Left cardiac atrium (tissue), 4 donors: Measurements from ENCODE around the gene SLC25A26. TPM values are rescaled to one million over a fixed set of nuclear protein-coding genes. Genes with fewer than 3 reads are reported as not detected.
"Not testable (repeated sequence)": the region's sequence is repeated elsewhere in the genome, so short reads cannot be mapped to it uniquely, and the experiment has no call there.

Experiments
- ATAC-seq, 2 donors: fragments of 200-7000 bp; cut with Tn5 transposase; one replicate each; pipeline ENCODE4 v1.9.1; 2020; ENCODE audit warnings: mild to moderate bottlenecking in 2 of 2, moderate library complexity in 2 of 2
- DNase-seq: peaks from one replicate; pipeline ENCODE4 v3.0.0-alpha.2; 2020
- intact Hi-C, 2 donors: fragments of 100-400 bp; cut with DNase I; formaldehyde crosslinking; loops; one replicate each; pipeline versions ENCODE4 v1.14.1 to v1.15.1; 2022 to 2023
- total RNA-seq, 2 donors: library from RNA; stranded (reverse); fragmentation: NEBNext Ultra II Directional; extraction: Animal tissue kit (Norgen Biotek cat#: 25700); gene quantifications; one replicate each; pipeline ENCODE4 v1.2.1, GENCODE V29; 2021
- donor health status: DM: no; HTN: yes; CAD: no.
- donor health status: DM: no; HTN: yes; CAD: no; lungs with severe emphysema.
- donor health status: DM: yes; HTN: yes; CAD: no.
- donor health status: Dilated cardiomyopathy.

The SLC25A26 gene
- total RNA-seq, 2 donors from 2014 or later: 27.1 to 32.0 TPM

GRCh38 chr3:66299891-66300290 lies 79.1 kb downstream of the SLC25A26 start:
- ATAC-seq (no peak), DNase-seq (no peak)
- intact Hi-C loops: no loop called here

- intact Hi-C loops: no loop called here
- ATAC-seq (peak; percentile 48 to 73), DNase-seq (no peak)
Observed at GRCh38 chr3:66302288-66302687, 81.5 kb downstream of the SLC25A26 start.

GRCh38 chr3:66303491-66303901 lies 82.7 kb downstream of the SLC25A26 start:
- ATAC-seq (peak in 1 of 2 donors; percentile 65), DNase-seq (no peak)
- intact Hi-C loops: no loop called here

- intact Hi-C loops: no loop called here
- no peak for ATAC-seq
- DNase-seq: no peak
Observed at GRCh38 chr3:66304293-66304692, 83.5 kb downstream of the SLC25A26 start.

GRCh38 chr3:66306086-66306485 lies 85.3 kb downstream of the SLC25A26 start:
- ATAC-seq, intact Hi-C loops, DNase-seq: not testable (repeated sequence)

- intact Hi-C loops, ATAC-seq, DNase-seq: not testable (repeated sequence)
Observed at GRCh38 chr3:66306991-66307390, 86.2 kb downstream of the SLC25A26 start.

GRCh38 chr3:66312039-66312438 lies 91.2 kb downstream of the SLC25A26 start:
- ATAC-seq: no peak
- intact Hi-C loops: no loop called here
- no peak for DNase-seq

- no peak for ATAC-seq
- intact Hi-C loops: no loop called here
- DNase-seq: no peak
Observed at GRCh38 chr3:66314455-66314854, 93.7 kb downstream of the SLC25A26 start.

- intact Hi-C loops: no loop called here
- DNase-seq (no peak), ATAC-seq (peak in 1 of 2 donors; percentile 27)
Observed at GRCh38 chr3:66317750-66318376, 97.1 kb downstream of the SLC25A26 start.

GRCh38 chr3:66320390-66320789 lies 99.6 kb downstream of the SLC25A26 start:
- intact Hi-C loops: no loop called here
- ATAC-seq (no peak), DNase-seq (no peak)

- ATAC-seq (no peak), DNase-seq (no peak)
- intact Hi-C loops: no loop called here
Observed at GRCh38 chr3:66322436-66322835, 101.6 kb downstream of the SLC25A26 start.

GRCh38 chr3:66326340-66326739 lies 105.5 kb downstream of the SLC25A26 start:
- intact Hi-C loops: no loop called here
- DNase-seq: no peak
- ATAC-seq: peak; percentile 64 to 86

- ATAC-seq (no peak), DNase-seq (no peak)
- intact Hi-C loops: no loop called here
Observed at GRCh38 chr3:66335671-66336070, 114.9 kb downstream of the SLC25A26 start.

GRCh38 chr3:66336333-66336766 lies 115.5 kb downstream of the SLC25A26 start:
- intact Hi-C loops: no loop called here
- DNase-seq: no peak
- ATAC-seq: peak; percentile 12 to 15

GRCh38 chr3:66338927-66339326 lies 118.1 kb downstream of the SLC25A26 start:
- intact Hi-C loops: no loop called here
- no peak for ATAC-seq
- no peak for DNase-seq

- ATAC-seq: no peak
- intact Hi-C loops: no loop called here
- no peak for DNase-seq
Observed at GRCh38 chr3:66342717-66343356, 122.0 kb downstream of the SLC25A26 start.

- intact Hi-C loops: no loop called here
- ATAC-seq: no peak
- DNase-seq: no peak
Observed at GRCh38 chr3:66344391-66344811, 123.6 kb downstream of the SLC25A26 start.

- no peak for ATAC-seq
- DNase-seq: no peak
- intact Hi-C loops: no loop called here
Observed at GRCh38 chr3:66344848-66345578, 124.2 kb downstream of the SLC25A26 start.

- DNase-seq: no peak
- ATAC-seq: peak; percentile 23 to 38
- intact Hi-C loops: no loop called here
Observed at GRCh38 chr3:66348704-66349103, 127.9 kb downstream of the SLC25A26 start.

- intact Hi-C loops: no loop called here
- DNase-seq (no peak), ATAC-seq (no peak)
Observed at GRCh38 chr3:66350601-66351000, 129.8 kb downstream of the SLC25A26 start.
